Measurements from ENCODE around the gene ZNF827.

Gene ZNF827

DNA sequence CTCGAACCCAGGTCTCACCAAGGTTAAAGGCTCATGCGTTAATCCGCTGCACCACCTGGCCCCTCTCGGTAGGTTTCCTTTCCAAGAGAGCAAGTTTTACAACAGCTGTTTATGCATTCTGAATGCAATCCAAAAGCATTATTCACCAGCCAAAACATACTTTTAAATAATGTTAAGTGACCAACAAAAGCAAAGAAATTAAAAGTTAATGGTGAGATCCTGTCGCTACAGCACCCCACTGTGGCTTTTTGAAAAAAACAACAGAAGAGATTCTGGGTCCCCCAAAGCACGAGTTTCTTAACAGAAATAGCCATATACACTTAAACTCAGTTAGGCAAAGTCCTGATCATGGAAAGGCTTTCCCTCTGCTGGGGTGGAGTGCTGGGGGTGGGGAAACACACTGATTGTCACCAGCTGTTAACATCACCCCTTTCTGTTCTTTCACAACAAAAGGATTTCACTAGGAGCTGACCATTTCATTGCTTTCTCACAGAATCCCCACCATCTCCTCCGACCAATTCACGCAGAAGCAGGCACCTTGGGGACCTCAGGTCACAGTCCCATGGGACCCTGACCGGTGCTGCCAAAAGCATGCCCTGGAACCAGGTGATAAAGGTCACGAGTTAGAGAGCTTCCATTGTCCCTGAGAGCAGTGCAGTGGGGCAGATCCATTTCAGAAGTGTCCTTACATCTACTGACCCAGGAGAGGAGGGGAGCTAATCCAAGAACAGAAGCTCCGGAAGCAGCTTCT, 51.2 kb downstream of the ZNF827 start:
- DNase-seq: no peak

GRCh38 chr4:145886871-145887240, 51.8 kb downstream of the ZNF827 start:
- no peak for DNase-seq

DNA sequence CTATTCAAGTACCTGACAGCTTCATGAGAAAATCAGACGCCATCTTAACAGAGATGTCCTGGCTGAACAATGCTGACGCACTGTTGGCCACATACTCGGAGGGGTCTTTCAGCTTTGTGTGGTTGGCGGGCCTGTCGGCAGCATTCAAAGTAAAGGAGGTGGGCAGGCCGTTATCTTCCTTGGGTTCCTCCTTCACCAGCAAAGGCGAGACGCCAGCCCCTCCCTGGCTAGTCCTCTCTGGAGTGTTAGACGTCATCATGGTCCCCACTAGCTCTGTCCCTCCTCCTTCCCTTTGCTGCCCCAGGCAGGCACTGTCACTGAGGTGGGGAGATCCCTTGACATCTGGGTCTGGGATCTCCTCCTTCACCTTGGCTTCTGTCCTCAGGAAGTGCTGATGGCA, 53.0 kb downstream of the ZNF827 start:
- DNase-seq: no peak

GRCh38 chr4:145884775-145885174, 53.8 kb downstream of the ZNF827 start:
- DNase-seq: no peak

DNA sequence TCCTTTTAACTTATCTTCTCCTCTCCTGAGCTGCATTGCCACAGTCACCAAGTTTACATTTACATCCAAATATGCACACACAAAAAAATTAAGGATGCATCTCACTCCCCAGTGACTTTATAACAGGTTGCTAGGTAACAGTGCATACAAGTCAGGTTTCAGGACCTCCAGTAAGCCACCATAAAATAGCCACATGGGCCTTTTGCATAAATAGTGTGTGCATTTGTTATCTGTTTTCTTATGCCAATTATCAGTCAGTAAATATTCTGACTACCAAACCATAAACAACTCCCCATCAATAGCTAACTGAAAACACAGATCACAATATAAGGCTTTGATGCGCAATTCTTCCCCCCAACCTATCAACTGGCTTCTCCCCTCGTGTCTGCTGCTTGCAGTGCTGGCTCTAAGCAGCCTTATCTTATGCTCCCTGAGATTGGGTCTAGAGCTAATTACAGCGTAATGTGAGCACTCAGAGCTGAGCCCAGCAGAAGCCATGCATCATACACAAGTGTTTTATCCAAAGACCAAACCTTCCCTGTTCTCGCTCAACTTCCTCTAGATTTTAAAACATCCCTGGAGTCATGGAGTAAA, 55.4 kb downstream of the ZNF827 start:
- DNase-seq: no peak

GRCh38 chr4:145882604-145883003, 56.0 kb downstream of the ZNF827 start:
- no peak for DNase-seq

DNA sequence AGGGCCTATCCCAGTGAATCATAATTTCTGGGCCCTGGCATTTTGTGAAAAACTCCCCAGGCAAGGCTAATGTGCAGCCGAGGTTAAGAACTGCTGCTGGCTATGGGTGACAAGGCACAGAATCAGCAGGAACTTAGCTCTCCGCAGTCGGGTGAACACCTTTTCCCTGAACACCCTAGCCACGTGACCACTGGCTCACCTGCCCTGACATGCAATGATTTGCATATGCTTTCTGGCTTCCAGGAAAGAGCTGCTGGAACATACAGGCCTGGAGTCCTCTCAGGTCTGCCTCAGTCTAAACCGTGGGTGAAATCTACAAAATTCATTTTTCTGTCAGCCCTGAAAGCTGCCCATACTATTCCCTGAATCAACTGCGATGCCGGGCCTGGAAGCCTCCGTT, 56.6 kb downstream of the ZNF827 start:
- DNase-seq: no peak

DNA sequence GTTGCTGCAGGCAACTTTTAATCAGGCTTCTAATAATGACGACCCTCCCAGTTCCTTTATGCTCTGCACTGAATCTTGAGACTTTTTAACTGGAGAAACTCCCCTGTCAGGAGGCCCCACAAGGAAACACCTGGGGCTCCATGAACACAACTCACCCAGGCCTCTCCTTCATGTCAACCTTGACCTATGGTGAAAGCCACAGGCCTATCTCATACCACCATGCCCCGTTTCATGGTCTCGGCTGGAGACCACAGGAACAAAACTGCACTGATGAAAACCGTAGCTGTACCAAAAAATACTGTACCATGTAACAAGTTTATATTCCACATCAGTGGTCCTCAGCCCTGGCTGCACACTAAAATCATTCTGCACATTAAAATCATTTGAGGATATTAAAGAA, 57.0 kb downstream of the ZNF827 start:
- DNase-seq: no peak

DNA sequence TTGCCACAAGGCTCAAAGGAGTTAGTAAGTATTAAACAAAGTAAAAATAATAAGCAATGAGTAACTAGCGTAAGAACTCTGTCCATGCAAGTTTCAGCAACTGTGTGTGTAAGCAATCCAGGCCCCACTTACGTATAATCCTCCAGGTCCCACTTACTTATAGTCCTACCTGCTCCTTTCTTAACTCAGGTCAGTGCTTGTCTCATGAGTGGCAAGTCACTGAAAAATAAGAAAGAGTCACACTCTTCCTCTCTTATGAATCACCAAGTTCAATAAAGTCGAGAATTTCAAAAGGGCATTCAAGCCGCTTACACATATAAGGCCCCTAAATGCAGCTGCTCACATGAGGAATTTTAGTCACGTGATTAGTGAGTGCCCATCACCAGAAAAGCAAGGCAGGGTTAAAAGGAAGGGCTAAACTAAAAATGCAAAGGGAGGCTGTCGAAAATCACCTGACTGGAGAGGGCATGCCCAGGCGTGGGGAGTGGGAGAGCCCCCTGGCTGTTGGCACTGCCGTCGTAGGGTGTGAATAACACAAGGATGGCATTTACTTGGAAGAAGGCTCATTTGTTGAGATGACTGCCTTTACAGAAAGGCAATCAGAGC, 58.2 kb downstream of the ZNF827 start:
- no peak for DNase-seq

GRCh38 chr4:145879598-145879997, 59.0 kb downstream of the ZNF827 start:
- DNase-seq: no peak

GRCh38 chr4:145878501-145879435, 59.9 kb downstream of the ZNF827 start:
- no peak for DNase-seq

GRCh38 chr4:145876531-145877180, 62.0 kb downstream of the ZNF827 start:
- DNase-seq: no peak

DNA sequence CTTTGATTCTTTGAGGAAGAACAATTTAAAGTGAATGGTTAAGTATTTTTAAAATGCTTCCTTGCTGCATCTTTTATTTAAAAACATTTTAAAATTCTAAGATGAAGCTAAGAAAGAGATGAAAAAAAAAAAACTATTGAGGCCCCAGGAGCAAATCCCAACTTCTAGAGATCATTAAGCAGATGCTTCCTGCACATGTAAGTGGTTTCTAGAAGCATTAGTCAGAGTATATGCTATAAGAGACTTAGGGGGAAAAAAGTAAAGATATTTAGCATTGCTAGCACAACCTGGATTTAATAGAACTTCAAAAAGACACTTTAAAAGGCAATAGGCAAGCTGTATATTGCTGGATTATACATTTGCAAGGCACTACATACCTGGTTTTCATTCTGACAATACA, 64.7 kb downstream of the ZNF827 start:
- no peak for DNase-seq

- no peak for DNase-seq
Observed at GRCh38 chr4:145871209-145871608, 67.4 kb downstream of the ZNF827 start.

DNA sequence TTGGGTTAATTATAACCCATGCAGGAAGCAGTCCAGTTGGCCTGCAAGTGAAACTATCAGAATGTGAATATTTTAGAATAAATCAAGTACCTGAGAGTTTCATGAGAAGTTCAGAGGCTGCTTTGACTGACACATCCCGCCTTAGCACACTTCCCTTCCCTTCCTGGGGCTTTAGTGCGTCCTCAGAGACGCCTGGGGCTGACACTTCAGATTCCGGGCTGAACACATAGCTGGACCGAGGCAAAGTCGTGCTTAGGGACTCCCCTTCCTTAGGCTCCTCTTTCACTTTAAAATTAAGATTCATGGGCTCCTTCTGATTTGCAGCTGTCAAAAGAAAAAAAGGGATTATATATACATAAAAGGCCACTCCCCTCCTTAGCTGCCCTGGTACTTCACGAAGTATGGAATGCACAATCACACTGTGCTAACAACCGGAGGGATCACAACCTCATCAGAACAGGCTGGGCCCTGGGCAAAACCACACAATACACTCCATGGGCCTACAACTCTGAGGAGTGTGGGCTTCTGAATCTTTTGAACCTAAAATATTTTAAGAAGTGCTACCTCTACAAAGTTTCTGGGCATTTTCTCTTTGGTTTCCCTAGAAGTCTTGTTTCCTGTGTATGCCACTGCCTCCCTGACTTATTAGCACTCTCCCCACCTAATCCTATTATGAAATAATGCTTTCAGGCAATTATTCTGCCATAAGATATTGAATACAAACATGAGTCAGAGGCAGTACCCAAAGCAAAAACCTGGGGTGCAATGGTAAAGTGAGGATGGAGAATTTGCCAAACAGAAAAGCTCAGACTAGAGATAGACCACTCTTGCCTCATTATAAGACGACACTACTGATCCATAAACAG, 68.2 kb downstream of the ZNF827 start:
- DNase-seq: no peak

GRCh38 chr4:145868637-145869409, 69.8 kb downstream of the ZNF827 start:
- DNase-seq: no peak

- DNase-seq: no peak
Observed at GRCh38 chr4:145867406-145867805, 71.2 kb downstream of the ZNF827 start.

- DNase-seq: no peak
Observed at GRCh38 chr4:145866991-145867390, 71.6 kb downstream of the ZNF827 start.

GRCh38 chr4:145865274-145865941, 73.2 kb downstream of the ZNF827 start:
- no peak for DNase-seq

DNA sequence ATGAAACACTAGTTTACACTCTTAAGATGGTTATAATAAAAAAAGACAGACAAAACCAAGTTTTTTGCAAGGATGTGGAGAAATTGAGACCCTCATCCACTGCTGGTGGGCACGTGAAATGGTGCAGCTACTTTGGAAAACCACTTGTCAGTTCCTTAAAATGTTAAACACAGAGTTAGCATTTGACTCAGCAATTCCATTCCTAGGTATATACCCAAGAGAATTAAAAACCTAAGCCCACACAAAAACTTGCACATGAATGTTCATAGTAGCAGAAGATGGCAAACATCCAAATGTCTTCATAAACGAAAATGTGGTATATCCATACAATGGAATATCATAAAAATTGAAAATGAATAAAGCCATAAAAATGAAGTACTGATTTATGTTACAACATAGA, 75.4 kb downstream of the ZNF827 start:
- DNase-seq: no peak

Measured in stimulated activated CD4-positive, alpha-beta T cell treated with anti-CD3 and anti-CD28 coated beads, Interleukin-4, amount 100 ng/mL, for 4 hours (primary cell).